NT2/D1 (cell line): ENCODE measurements around the gene FAM110D.

Source experiments
- SUZ12 ChIP-seq: IDR thresholded peaks from 2 replicates; pipeline ENCODE4 v1.6.1; 2011; ENCODE audit not compliant: insufficient read length, insufficient read depth; ENCODE audit errors: extremely low read depth
- YY1 ChIP-seq: IDR thresholded peaks from 2 replicates; pipeline ENCODE4 v1.6.1; 2011; ENCODE audit not compliant: insufficient read length, insufficient read depth

GRCh38 chr1:26125946-26126320, 32.9 kb upstream of the FAM110D start:
- TF ChIP-seq YY1 (no peak), SUZ12 (no peak)
